Measurements from ENCODE around the gene SLC25A22. TPM values are rescaled to one million over a fixed set of nuclear protein-coding genes. Genes with fewer than 3 reads are reported as not detected.

Gene SLC25A22
- total RNA-seq, 2 donors from 2014 or later, result 55.8 to 69.5 TPM

DNA sequence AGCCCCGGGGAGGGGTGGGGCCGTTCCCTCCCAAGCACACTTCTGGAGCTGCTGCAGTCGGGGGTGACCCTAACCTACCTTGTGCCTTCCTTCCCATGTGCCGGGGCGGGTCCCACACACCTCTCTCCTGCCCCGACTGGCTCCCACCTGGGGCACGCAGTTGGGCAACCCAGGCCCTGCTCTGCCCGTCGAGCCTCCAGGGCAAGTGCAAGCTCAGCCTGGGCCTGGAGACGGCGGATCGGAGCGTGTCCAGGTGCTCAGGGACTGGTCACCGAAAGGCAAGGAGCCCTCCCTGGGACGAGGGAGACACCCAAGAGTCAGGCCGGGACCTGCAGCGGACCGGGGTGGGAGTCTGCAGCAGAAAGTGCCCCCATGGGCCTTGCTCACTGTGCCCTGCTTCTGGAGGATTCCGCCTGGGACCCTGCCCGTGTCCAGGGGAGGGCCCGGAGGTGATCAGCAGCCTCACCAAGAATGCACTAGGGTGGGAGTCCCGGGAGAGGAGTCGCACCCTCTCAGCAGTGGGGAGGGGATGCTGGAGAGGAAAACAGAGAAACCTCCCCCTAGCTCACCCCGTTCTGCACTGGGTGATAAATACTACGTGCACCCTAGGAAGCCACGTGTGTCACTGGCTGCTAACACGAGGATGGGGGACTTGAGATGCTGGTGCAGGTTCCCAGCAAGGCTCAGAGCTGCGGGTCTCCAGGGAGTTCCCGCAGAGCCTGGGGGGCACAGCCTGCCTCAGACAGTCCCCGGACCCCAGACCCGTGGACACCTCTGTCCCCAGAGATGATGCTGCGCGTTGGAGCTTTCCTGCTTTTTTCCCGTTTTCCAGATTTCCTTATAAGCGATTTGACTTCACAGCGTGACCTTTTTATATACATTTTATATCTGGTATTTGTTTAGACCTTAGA lies 15.6 kb downstream of the SLC25A22 start:
- 37 to 82% methylated on average over 14 to 28 of the region's 36 CpGs for WGBS, 2 donors
- H3K27ac ChIP-seq, result peak overlapping the region in 2 of 4 donors; percentile 29 to 61
- H3K4me3 ChIP-seq, result no peak overlapping the region
- peak in 1 of 4 donors; percentile 4 for DNase-seq
- TF ChIP-seq, protein P1, sequence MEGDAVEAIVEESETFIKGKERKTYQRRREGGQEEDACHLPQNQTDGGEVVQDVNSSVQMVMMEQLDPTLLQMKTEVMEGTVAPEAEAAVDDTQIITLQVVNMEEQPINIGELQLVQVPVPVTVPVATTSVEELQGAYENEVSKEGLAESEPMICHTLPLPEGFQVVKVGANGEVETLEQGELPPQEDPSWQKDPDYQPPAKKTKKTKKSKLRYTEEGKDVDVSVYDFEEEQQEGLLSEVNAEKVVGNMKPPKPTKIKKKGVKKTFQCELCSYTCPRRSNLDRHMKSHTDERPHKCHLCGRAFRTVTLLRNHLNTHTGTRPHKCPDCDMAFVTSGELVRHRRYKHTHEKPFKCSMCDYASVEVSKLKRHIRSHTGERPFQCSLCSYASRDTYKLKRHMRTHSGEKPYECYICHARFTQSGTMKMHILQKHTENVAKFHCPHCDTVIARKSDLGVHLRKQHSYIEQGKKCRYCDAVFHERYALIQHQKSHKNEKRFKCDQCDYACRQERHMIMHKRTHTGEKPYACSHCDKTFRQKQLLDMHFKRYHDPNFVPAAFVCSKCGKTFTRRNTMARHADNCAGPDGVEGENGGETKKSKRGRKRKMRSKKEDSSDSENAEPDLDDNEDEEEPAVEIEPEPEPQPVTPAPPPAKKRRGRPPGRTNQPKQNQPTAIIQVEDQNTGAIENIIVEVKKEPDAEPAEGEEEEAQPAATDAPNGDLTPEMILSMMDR (IDR thresholded peaks at IDR 0.05), result no peak
- TF ChIP-seq POLR2A (IDR thresholded peaks at IDR 0.05), result no peak
- no peaks in the 10 kb centered on the region for H3K9me3 ChIP-seq
- H3K27me3 ChIP-seq, result no peaks in the 10 kb centered on the region
- no peak for ATAC-seq
- H3K36me3 ChIP-seq (replicated peaks in 1 of 2; ENCODE audit: insufficient read depth in 1 of 2, low read depth in 2 of 2), result no peaks in the 10 kb centered on the region
- peaks cover 27% of the 10 kb centered on the region for H3K4me1 ChIP-seq
- intact Hi-C loops (cut with DNase I), result no loop called here

DNA sequence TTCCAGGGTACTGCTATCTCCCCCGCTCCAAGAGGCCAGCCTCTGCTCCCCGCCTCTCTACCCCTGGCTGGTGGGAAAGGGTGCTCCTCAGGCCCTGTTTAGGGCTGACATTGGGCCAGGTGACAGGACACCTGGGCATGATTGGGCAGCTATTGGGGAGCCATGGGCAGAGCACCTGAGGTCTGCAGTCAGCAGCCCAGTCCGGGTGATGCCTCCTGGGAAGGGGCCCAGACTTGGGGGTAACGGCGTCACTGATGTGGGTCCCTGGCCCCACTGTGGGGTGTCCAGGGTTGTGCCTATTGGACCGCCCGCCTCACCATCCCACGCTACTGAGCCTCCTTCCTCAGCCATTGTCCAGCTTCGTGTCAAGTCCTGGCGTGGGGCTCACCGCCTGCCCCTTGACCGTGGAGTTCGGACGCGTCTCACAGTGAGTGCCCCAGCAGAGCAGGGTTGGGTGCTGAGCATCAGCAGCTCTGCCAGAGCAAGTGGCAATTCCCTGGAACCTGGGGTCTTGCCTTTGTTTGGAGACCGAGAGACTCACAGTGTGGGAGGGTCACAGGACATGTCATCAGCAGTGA lies 18.0 kb downstream of the SLC25A22 start:
- Histone ChIP-seq H3K27me3 (no peaks in the 10 kb centered on the region), H3K4me3 (no peak overlapping the region), H3K9me3 (no peaks in the 10 kb centered on the region), H3K27ac (no peak overlapping the region), H3K36me3 (replicated peaks in 1 of 2; ENCODE audit: insufficient read depth in 1 of 2, low read depth in 2 of 2) (no peaks in the 10 kb centered on the region), H3K4me1 (peaks cover 44% of the 10 kb centered on the region)
- TF ChIP-seq, protein P1 (IDR thresholded peaks at IDR 0.05), result no peak
- no peak for TF ChIP-seq POLR2A (IDR thresholded peaks at IDR 0.05)
- intact Hi-C loops (cut with DNase I), result no loop called here
- DNase-seq, result peak in 1 of 4 donors; percentile 9
- ATAC-seq, result no peak
- 94 to 95% methylated on average over 14 of the region's 16 CpGs for WGBS, 2 donors

DNA sequence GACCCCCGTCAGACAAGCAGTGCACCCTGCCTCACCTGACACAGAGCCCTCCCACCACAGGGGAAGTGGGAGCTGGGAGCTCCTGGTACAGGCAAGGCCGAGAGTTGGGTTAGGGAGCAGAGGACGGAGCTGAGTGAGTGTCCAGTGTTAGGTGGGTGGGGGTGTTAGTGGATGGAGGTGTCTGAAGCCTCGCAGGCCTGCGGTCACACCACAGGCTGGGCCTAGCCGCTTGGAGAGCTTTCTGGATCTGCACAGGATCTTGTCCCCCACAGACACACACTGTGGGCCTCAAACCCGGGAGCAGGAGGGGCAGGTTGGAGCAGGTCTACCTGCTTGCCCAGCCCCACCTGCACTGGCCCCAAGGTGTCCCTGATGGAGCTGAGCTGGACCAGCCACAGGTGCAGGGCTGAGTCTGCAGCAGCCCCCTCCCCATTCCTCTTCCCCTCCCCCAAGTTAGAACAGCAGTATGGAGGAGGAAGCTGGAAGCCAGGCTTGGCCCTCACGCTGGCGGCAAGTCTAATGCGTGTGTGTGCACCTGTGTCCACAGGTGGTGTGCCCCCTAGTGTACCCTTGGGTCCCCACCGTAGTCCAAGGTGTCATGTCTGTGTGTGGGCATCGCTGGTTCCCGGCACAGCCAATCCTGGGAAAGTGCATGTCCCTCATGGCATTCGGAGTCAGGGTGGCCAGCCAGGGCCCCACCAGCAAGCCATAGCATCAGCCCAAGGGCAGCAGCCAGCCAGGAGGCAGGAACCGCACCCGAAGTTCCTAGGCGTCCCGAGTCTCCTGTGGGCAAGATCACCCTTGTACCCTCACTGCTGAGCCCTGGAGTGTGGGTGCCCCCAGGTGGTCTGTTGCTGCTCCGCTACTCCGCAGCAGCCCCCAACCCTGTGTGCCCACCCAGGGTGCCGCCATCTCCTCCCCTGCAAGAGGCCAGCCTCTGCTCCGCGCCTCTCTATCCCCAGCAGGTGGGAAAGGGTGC lies 18.8 kb downstream of the SLC25A22 start:
- 84 to 93% methylated on average over 7 to 21 of the region's 23 CpGs for WGBS, 2 donors
- DNase-seq, result peak in 1 of 4 donors; percentile 11
- H3K4me3 ChIP-seq, result no peak overlapping the region
- no peaks in the 10 kb centered on the region for H3K9me3 ChIP-seq
- peaks cover 48% of the 10 kb centered on the region for H3K4me1 ChIP-seq
- no peak for ATAC-seq
- H3K27ac ChIP-seq, result no peak overlapping the region
- no peaks in the 10 kb centered on the region for H3K27me3 ChIP-seq
- H3K36me3 ChIP-seq (replicated peaks in 1 of 2; ENCODE audit: insufficient read depth in 1 of 2, low read depth in 2 of 2), result no peaks in the 10 kb centered on the region
- intact Hi-C loops (cut with DNase I), result no loop called here
- TF ChIP-seq, protein P1 (IDR thresholded peaks at IDR 0.05), result no peak
- no peak for TF ChIP-seq POLR2A (IDR thresholded peaks at IDR 0.05)

DNA sequence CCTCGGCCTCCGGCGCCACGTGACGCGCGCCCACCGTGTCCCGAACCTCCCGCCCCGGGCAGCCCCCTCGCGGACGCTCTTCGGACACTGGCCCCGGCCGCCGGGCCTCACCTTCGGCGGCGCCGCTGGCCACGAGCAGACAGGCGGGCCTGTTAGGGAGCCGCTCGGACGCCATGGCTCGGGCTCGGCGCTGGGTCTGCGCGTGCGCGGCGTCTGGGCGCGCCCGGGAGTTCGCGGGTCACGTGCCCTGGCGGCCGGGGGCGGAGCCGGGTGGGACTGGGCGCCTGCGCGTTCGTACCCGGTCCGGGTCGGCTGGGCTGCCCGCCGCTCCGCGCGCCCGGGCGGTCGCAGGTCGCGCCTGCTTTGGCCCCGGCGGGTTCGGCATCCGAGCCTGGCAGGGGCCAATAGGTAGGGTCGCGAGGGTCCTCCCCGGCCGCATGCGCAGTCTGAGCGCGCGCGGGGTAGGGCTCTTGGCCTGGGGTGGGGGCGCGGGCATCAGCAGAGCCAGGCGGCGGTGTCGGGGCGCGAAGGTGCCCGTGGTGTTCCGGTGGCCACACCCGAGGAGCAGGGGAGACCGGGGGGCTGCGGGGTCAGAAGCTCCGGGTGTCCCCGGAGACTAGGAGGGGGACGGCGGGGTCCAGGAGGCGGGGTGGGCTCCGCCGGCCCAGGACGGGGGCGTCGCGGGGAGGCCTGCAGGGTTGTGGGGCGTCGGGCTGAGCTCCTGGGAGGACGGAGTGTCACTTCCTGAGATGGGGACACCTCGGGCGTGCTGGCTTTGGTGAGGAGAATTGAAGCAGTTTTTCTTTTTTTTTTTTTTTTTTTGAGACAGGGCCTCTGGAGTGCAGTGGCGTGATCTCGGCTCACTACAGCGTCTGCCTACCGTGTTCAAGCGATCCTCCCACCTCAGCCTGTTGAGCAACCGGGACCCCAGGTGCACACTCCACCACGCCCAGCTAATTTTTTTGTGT lies 20.5 kb downstream of the SLC25A22 start, which contains the start of gene GATD1:
Gene GATD1, minus strand, starts transcription at position 200 of the 968 bp plus-strand sequence. Its CDS starts 25 bp downstream, at position 175.
- peak; percentile 92 to 94 (median 94) for DNase-seq
- Histone ChIP-seq H3K4me1 (peaks cover 35% of the 10 kb centered on the region), H3K27ac (peak within 1 kb of the TSS; percentile 63 to 82 (median 73)), H3K27me3 (no peaks in the 10 kb centered on the region), H3K36me3 (replicated peaks in 1 of 2; ENCODE audit: insufficient read depth in 1 of 2, low read depth in 2 of 2) (peaks cover 0 to 4% of the 10 kb centered on the region in 2 donors), H3K4me3 (peak within 1 kb of the TSS; percentile 67 to 92), H3K9me3 (no peaks in the 10 kb centered on the region)
- WGBS, 2 donors, result 2 to 6% methylated on average over 10 to 88 of the region's 110 CpGs
- intact Hi-C loops (cut with DNase I), result no loop called here
- ATAC-seq, result peak; percentile 94
- TF ChIP-seq POLR2A (IDR thresholded peaks at IDR 0.05), result peak; percentile 58 to 74 (median 65)
- TF ChIP-seq, protein P1 (IDR thresholded peaks at IDR 0.05), result no peak

Measured in body of pancreas (tissue), 4 donors.